HG03064 (cell line): ENCODE results near the gene ATP8A2.

ENCODE experiments used
- ATAC-seq: cut with Tn5 transposase; IDR thresholded peaks from one replicate; pipeline ENCODE4 v1.9.1; 2021; ENCODE audit warnings: low read depth; ENCODE audit not compliant: unreplicated experiment

Gene ATP8A2

GRCh38 chr13:26017932-26018665, 646.3 kb downstream of the ATP8A2 start:
- no peak for ATAC-seq

GRCh38 chr13:26019251-26019650, 647.5 kb downstream of the ATP8A2 start:
- no peak for ATAC-seq

GRCh38 chr13:26019881-26020870, 648.4 kb downstream of the ATP8A2 start:
- ATAC-seq, result no peak

GRCh38 chr13:26020891-26021290, 649.1 kb downstream of the ATP8A2 start:
- no peak for ATAC-seq

- ATAC-seq, result no peak
Observed at GRCh38 chr13:26021516-26021915, 649.7 kb downstream of the ATP8A2 start.

GRCh38 chr13:26021956-26022355, 650.2 kb downstream of the ATP8A2 start:
- no peak for ATAC-seq

- ATAC-seq, result no peak
Observed at GRCh38 chr13:26022538-26023292, 650.9 kb downstream of the ATP8A2 start.

GRCh38 chr13:26024558-26024957, 652.8 kb downstream of the ATP8A2 start:
- ATAC-seq, result no peak

- ATAC-seq, result no peak
Observed at GRCh38 chr13:26025196-26025595, 653.4 kb downstream of the ATP8A2 start.

- ATAC-seq, result no peak
Observed at GRCh38 chr13:26025771-26026170, 654.0 kb downstream of the ATP8A2 start.

GRCh38 chr13:26026211-26026610, 654.4 kb downstream of the ATP8A2 start:
- ATAC-seq, result no peak

- ATAC-seq, result no peak
Observed at GRCh38 chr13:26029581-26030136, 657.9 kb downstream of the ATP8A2 start.

- ATAC-seq, result no peak
Observed at GRCh38 chr13:26030331-26030730, 658.6 kb downstream of the ATP8A2 start.

- ATAC-seq, result no peak
Observed at GRCh38 chr13:26034018-26034417, 662.2 kb downstream of the ATP8A2 start.

GRCh38 chr13:26036383-26036782, 664.6 kb downstream of the ATP8A2 start:
- no peak for ATAC-seq

GRCh38 chr13:26037302-26037701, 665.5 kb downstream of the ATP8A2 start:
- ATAC-seq, result no peak

GRCh38 chr13:26038931-26039475, 667.2 kb downstream of the ATP8A2 start:
- no peak for ATAC-seq

GRCh38 chr13:26041444-26041843, 669.7 kb downstream of the ATP8A2 start:
- no peak for ATAC-seq

GRCh38 chr13:26042785-26043184, 671.0 kb downstream of the ATP8A2 start:
- no peak for ATAC-seq

- no peak for ATAC-seq
Observed at GRCh38 chr13:26045142-26045541, 673.4 kb downstream of the ATP8A2 start.
